Gastrocnemius medialis (tissue), 4 donors: Measurements from ENCODE around the gene ANTKMT.

Experiments used
- POLR2A ChIP-seq, 2 donors: fragments of 450-650 bp; IDR thresholded peaks; one replicate each; pipeline ENCODE4 v1.6.1; 2017; ENCODE audit warnings: antibody characterized with exemption in 2 of 2, mild to moderate bottlenecking in 2 of 2, moderate library complexity in 2 of 2
- TF ChIP-seq, protein P1 (sequence below), 5 experiments: fragments of 450-650 bp in 3 of 5; fragments of 200-600 bp in 2 of 5; sonication (generic) in 2 of 5; IDR thresholded peaks in 4 of 5; conservative IDR thresholded peaks in 1 of 5; 1 replicate in 4 of 5; 2 replicates in 1 of 5; pipeline ENCODE4 v1.5.1; 2016 to 2019; ENCODE audit warnings: antibody characterized with exemption in 5 of 5, mild to moderate bottlenecking in 3 of 5, moderate library complexity in 3 of 5

DNA sequence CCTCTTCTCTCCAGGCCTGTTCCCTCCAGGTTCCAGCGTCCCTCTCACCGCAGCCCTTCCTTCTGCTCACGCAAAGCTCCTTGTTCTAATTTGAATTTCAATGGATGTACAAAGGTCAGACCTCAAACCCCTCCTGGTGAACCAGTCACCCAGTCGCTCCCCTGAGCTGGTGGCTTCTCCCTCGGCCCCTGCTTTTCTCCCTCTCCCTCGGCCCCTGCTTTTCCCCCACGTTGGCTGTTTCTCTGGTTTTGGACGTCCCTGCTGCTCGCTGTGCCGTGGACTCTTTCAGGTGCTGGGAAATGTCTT, 31.0 kb downstream of the ANTKMT start:
- TF ChIP-seq, protein P1, sequence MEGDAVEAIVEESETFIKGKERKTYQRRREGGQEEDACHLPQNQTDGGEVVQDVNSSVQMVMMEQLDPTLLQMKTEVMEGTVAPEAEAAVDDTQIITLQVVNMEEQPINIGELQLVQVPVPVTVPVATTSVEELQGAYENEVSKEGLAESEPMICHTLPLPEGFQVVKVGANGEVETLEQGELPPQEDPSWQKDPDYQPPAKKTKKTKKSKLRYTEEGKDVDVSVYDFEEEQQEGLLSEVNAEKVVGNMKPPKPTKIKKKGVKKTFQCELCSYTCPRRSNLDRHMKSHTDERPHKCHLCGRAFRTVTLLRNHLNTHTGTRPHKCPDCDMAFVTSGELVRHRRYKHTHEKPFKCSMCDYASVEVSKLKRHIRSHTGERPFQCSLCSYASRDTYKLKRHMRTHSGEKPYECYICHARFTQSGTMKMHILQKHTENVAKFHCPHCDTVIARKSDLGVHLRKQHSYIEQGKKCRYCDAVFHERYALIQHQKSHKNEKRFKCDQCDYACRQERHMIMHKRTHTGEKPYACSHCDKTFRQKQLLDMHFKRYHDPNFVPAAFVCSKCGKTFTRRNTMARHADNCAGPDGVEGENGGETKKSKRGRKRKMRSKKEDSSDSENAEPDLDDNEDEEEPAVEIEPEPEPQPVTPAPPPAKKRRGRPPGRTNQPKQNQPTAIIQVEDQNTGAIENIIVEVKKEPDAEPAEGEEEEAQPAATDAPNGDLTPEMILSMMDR (IDR thresholded peaks at IDR 0.05 in 4 of 5, conservative IDR thresholded peaks at IDR 0.05 in 1 of 5): no peak
- no peak for TF ChIP-seq POLR2A (IDR thresholded peaks at IDR 0.05)
